ENCODE results near the gene KCNAB1.
"Not testable (repeated sequence)": the region's sequence is repeated elsewhere in the genome, so short reads cannot be mapped to it uniquely, and the experiment has no call there.

- TF ChIP-seq CTCF (conservative IDR thresholded peaks at IDR 0.05; ENCODE audit: low read length); EZH2phosphoT487 (IDR thresholded peaks at IDR 0.05; ENCODE audit: borderline replicate concordance): not testable (repeated sequence)
Observed at GRCh38 chr3:156099984-156100383, 20.4 kb upstream of the KCNAB1 start.

Data from Loucy (cell line).